Skeletal muscle satellite cell (primary cell): ENCODE data around the gene RIMBP2.

ENCODE experiments used
- H3K27me3 ChIP-seq: 2 replicates; pipeline ENCODE4 v1.7.0; 2013; ENCODE audit warnings: low read length; ENCODE audit not compliant: control insufficient read depth, insufficient read depth
- H3K36me3 ChIP-seq: 2 replicates; pipeline ENCODE4 v1.7.0; 2013; ENCODE audit warnings: mild to moderate bottlenecking, control low read depth, low read length; ENCODE audit not compliant: insufficient read depth
- H3K4me1 ChIP-seq: 2 replicates; pipeline ENCODE4 v1.7.0; 2013; ENCODE audit warnings: low read length; ENCODE audit not compliant: control insufficient read depth, insufficient read depth
- H3K4me2 ChIP-seq: 2 replicates; pipeline ENCODE4 v1.7.0; 2013; ENCODE audit warnings: mild to moderate bottlenecking, low read length
- H3K4me3 ChIP-seq: 2 replicates; pipeline ENCODE4 v1.7.0; 2013; ENCODE audit warnings: low read length
- H3K9ac ChIP-seq: 2 replicates; pipeline ENCODE4 v1.7.0; 2013; ENCODE audit warnings: mild to moderate bottlenecking, low read depth, low read length, moderate library complexity
- H3K9me3 ChIP-seq: replicated peaks from 2 replicates; pipeline ENCODE4 v1.7.0; 2013; ENCODE audit warnings: mild to moderate bottlenecking, control low read depth, low read length

The RIMBP2 gene

DNA sequence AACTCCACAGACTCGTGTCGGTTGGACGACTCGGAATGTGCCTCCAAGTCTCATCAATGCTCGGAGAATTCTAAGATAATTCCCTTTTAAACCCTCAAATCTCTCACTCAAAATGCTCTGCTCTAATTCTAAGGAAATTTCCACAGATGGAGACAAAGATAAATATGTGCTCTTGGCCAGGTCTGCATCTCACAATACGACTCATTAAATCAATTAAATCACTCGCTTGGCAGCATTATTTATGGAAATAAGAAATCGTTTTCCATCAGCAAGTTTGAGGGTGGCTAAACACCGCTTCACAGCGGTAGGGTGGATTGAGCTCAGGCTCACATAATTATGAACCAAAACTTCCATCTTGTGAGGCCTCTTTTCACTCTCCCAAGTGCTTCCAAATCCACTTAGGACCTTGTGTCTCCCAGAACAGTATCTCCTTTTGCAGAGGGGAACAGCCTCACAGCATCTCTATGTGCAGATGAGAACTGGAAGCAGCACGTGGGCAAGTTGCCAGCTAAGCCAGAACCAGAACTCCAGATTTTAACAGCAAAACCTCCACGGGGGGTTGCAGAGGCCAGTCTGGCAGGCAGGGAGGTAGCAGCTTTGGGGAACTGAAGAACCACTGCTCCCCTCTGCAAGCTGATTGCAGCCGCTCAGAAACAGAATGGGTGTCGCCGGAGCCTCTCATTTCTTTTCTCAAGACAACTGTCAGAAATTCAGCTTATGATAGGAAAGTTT, 43.8 kb downstream of the RIMBP2 start:
- Histone ChIP-seq H3K9ac (no peak overlapping the region), H3K4me2 (no peak overlapping the region), H3K27me3 (no peaks in the 10 kb centered on the region), H3K4me3 (no peak overlapping the region), H3K4me1 (no peaks in the 10 kb centered on the region), H3K9me3 (peaks cover 8% of the 10 kb centered on the region), H3K36me3 (no peaks in the 10 kb centered on the region)

DNA sequence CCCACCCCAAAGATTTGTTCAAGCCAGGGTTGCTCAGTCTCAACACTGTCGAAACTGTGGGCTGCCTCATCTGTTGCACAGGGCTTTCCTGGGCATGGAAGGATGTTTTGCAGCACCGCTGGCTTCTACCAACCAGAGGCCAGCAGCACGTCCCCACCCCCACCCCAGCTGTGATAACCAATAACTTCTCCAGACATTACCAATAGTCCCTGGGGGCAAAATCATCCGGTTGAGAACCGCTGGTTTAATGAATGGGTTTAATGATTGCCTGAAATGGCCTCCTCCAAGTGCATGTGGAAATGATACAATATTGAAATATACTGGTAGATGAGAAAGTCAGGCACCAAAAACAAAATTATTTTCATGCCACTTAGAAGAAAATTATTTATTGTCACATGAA, 44.5 kb downstream of the RIMBP2 start:
- H3K4me3 ChIP-seq = no peak overlapping the region
- H3K27me3 ChIP-seq = no peaks in the 10 kb centered on the region
- no peak overlapping the region for H3K4me2 ChIP-seq
- no peaks in the 10 kb centered on the region for H3K4me1 ChIP-seq
- peaks cover 8% of the 10 kb centered on the region for H3K9me3 ChIP-seq
- no peak overlapping the region for H3K9ac ChIP-seq
- H3K36me3 ChIP-seq = no peaks in the 10 kb centered on the region

DNA sequence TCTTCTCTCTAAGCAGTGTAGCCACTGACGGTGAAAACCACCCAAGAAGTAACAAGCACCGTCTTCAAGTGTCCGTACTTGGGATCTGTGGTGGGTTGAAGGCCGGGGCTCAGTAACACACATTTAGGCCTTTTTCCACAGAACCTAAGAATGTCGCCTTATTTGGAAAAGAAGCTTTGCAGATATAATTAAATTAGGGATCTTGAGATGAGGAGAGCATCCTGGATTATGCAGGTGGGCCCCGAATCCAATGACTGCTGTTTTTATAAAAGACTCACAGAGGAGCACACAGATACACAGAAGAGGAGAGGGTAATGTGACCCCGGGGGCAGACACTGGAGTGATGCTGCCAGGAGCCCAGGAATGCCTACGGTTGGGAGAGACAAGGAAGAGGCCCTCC, 46.3 kb downstream of the RIMBP2 start:
- Histone ChIP-seq H3K4me1 (no peaks in the 10 kb centered on the region), H3K4me3 (no peak overlapping the region), H3K4me2 (no peak overlapping the region), H3K27me3 (no peaks in the 10 kb centered on the region), H3K36me3 (no peaks in the 10 kb centered on the region), H3K9ac (no peak overlapping the region), H3K9me3 (peaks cover 5% of the 10 kb centered on the region)

DNA sequence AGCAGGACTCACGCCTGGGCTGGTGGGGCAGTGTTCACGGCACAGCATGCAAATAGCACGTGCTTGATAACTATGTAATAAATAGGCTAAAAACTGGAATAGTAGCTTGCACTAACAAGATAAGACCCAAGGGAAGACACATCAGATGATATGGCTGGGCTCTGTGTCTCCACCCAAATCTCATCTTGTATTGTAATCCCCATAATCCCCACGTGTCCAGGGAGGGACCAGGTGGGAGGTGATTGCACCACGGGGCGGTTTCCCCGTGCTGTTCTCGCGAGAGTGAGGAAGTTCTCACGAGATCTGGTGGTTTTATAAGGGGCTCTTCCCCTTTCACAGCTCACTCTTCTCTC, 46.9 kb downstream of the RIMBP2 start:
- Histone ChIP-seq H3K27me3 (no peaks in the 10 kb centered on the region), H3K9ac (no peak overlapping the region), H3K4me2 (no peak overlapping the region), H3K4me3 (no peak overlapping the region), H3K9me3 (peaks cover 4% of the 10 kb centered on the region), H3K4me1 (no peaks in the 10 kb centered on the region), H3K36me3 (no peaks in the 10 kb centered on the region)

DNA sequence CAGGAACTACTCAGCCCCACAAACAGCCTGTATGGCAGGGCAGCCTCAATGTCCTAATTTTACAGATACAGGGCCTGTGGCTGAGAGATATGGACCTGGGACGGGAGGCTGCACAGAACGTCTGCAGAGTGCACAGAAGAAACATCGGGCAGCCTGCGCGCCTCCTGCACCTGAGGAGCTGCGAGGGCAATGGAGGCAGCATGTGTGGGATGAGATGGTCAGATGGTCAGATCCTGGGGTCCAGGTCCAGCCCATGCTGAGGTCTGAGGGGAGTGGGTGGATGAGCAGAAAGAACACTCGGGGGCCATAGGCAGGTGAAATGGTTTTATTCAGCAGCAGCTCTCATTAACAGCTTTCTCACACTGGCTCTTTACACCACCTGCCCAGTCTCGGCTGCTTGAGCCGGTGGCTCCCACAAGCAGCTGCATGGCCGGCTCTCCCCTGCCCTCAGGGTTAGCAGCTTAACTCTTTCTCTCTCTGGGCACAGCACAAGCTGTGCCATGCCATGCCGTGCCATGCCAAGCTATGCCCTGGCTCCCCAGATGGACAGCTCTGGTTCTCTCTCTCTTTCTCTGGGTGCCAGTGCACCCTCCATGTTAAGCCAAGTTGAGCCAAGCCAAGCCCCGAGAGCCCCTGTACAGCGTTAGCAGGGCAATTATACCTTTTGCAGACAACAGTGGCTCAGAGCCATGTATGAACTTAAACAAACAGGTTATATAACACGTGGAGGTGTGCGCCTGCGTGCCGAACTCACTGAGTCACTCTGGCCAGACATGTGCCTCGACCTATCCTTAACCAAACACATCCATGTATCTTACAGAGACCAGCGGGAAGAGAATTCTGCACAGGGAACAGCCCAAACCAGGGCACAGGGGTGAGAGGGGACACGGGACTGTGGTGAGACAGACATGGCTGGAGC, 47.6 kb downstream of the RIMBP2 start:
- Histone ChIP-seq H3K4me2 (no peak overlapping the region), H3K9ac (no peak overlapping the region), H3K4me3 (no peak overlapping the region), H3K4me1 (no peaks in the 10 kb centered on the region), H3K9me3 (peaks cover 4% of the 10 kb centered on the region), H3K27me3 (no peaks in the 10 kb centered on the region), H3K36me3 (no peaks in the 10 kb centered on the region)

DNA sequence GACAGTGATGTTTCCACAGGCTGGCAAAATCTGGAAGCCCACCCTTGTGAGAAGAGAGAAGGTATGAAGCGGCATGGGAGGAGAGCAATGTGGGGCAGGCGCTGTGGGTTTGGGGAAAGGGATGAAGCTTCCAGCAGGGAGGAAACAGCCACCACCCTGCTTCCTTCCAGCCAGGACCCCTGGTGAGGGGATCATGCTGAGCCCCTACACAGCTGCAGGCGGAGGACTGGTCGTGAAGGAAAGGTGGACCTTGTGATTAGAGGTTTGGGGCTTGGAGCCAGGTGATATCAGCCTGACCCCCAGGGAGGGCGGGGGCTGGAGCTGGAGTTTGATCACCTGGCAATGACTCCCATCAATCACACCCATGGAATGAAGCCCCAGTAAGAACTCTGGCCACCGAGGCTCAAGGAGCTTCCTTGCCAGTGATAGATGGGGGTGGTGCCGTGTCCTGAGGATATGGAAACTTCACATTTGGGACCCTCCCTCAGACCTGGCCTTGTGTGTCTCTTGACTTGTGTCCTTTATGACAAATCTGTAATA, 48.6 kb downstream of the RIMBP2 start:
- peaks cover 4% of the 10 kb centered on the region for H3K9me3 ChIP-seq
- H3K27me3 ChIP-seq = no peaks in the 10 kb centered on the region
- H3K4me1 ChIP-seq = no peaks in the 10 kb centered on the region
- H3K9ac ChIP-seq = no peak overlapping the region
- H3K36me3 ChIP-seq = no peaks in the 10 kb centered on the region
- H3K4me2 ChIP-seq = no peak overlapping the region
- H3K4me3 ChIP-seq = no peak overlapping the region

DNA sequence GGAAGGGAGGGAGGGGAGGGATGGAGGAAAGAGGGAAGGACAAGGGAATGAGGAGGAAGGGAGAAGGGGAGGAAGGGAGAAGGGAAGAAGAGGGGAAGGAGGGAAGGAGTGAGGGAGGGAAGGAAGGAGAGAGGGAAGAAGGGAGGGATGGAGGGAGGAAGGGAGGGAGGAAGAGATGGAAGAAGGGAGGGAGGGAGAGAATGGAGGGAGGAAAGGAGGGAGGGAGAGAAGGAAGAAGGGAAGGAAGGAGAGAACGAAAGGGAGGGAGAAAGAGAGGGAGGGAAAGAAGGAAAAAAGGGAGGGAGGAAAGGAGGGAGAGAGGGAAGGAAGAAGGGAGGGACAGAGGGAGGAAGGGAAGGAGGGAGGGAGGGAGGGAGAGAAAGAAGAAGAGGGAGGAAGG, 49.5 kb downstream of the RIMBP2 start:
- Histone ChIP-seq H3K4me3 (no peak overlapping the region), H3K27me3 (no peaks in the 10 kb centered on the region), H3K9ac (no peak overlapping the region), H3K36me3 (no peaks in the 10 kb centered on the region), H3K9me3 (peaks cover 4% of the 10 kb centered on the region), H3K4me2 (no peak overlapping the region), H3K4me1 (no peaks in the 10 kb centered on the region)

DNA sequence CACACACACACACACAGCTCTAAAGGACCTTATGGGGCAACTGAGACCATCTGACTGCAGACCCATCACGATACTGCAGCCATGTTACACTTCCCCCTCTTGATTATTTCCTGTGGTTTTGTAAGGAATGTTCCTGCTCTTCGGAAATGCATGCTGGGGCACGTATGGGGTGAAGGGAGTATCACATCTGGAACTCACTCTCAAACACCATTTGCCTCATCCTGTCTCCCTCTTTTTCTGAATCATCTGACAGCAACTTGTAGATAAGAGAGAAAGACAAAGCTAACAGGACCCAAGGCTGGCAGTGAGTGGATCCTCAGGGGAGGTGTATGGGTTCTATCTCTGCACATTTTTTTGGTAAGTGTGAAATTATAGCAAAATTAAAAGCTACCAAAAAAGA, 50.3 kb downstream of the RIMBP2 start:
- Histone ChIP-seq H3K27me3 (no peaks in the 10 kb centered on the region), H3K4me3 (no peak overlapping the region), H3K9ac (no peak overlapping the region), H3K4me1 (no peaks in the 10 kb centered on the region), H3K9me3 (peaks cover 11% of the 10 kb centered on the region), H3K4me2 (no peak overlapping the region), H3K36me3 (no peaks in the 10 kb centered on the region)

DNA sequence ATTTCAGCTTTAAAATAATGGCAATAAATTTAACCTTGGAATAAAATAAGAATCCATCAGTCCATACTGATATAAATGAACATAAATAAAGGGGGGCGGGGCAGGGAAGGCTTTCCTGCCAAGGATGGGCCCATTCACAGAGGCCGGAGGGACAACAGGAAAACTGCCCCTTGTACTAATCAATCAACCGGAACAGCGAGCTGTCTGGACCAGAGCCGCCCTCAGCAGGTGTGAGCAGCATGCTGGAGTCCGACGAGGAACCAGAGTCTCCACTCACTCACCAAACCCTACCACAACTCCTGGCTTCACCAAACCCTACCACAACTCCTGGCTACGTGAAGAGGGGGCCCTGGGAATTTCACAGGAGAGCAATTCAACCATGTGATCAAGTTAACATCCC, 51.3 kb downstream of the RIMBP2 start:
- no peak overlapping the region for H3K9ac ChIP-seq
- H3K4me3 ChIP-seq = no peak overlapping the region
- peaks cover 12% of the 10 kb centered on the region for H3K9me3 ChIP-seq
- no peak overlapping the region for H3K4me2 ChIP-seq
- no peaks in the 10 kb centered on the region for H3K27me3 ChIP-seq
- no peaks in the 10 kb centered on the region for H3K4me1 ChIP-seq
- no peaks in the 10 kb centered on the region for H3K36me3 ChIP-seq

DNA sequence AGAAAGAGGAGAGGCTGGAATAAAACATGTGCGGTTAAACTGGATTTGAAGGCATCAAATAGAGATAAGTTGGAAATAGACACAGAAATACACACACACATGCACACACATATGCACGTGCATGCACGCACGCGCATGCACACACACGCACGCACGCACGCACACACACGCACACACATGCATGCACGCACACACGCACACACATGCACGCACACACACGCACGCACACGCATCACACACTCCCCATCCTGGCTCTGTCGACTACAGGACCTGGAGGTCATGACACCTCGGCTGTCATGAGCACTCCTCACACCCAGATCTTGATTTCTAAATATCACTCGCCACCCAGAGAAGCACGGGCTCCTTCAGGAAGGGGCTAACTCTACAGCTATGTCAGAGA, 51.8 kb downstream of the RIMBP2 start:
- no peak overlapping the region for H3K9ac ChIP-seq
- no peak overlapping the region for H3K4me3 ChIP-seq
- no peaks in the 10 kb centered on the region for H3K27me3 ChIP-seq
- H3K4me2 ChIP-seq = no peak overlapping the region
- H3K9me3 ChIP-seq = peaks cover 9% of the 10 kb centered on the region
- H3K4me1 ChIP-seq = no peaks in the 10 kb centered on the region
- H3K36me3 ChIP-seq = no peaks in the 10 kb centered on the region

DNA sequence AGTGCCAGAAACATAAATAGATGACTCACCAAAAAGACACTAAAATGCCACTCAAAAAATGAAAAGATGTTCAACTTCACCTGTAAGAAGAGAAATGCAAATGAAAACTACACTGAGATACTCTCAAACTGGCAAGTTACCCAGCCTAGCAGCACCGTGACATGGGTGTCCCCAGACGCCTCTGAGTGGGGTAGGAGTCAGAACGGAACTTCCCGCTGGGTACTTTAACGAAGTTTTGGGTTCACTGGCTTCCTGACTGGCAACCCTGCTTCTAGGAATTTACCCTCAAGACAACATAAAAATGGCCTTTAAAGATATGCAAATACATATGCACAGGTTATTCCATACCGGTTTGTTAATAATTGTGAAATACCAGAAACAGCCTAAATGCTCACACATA, 52.6 kb downstream of the RIMBP2 start:
- Histone ChIP-seq H3K4me3 (no peak overlapping the region), H3K27me3 (no peaks in the 10 kb centered on the region), H3K9me3 (peaks cover 9% of the 10 kb centered on the region), H3K4me2 (no peak overlapping the region), H3K36me3 (no peaks in the 10 kb centered on the region), H3K9ac (no peak overlapping the region), H3K4me1 (no peaks in the 10 kb centered on the region)
